D721Med (cell line): ENCODE data around the gene SURF6.

Experiments
- DNase-seq: peaks from one replicate; pipeline ENCODE4 v3.0.0; 2011; ENCODE audit warnings: low spot score; ENCODE audit not compliant: insufficient read length
- FAIRE-seq: peaks from 2 replicates; lab custom pipeline; 2011; peaks lifted over from hg19 to GRCh38; lab: Jason Lieb, UNC
- TF ChIP-seq, protein P1 (sequence below): IDR thresholded peaks from 2 replicates; pipeline ENCODE4 v1.5.1; 2012; ENCODE audit warnings: mild to moderate bottlenecking, control low read depth; ENCODE audit not compliant: insufficient read depth; ENCODE audit errors: missing control alignments

Gene SURF6

DNA sequence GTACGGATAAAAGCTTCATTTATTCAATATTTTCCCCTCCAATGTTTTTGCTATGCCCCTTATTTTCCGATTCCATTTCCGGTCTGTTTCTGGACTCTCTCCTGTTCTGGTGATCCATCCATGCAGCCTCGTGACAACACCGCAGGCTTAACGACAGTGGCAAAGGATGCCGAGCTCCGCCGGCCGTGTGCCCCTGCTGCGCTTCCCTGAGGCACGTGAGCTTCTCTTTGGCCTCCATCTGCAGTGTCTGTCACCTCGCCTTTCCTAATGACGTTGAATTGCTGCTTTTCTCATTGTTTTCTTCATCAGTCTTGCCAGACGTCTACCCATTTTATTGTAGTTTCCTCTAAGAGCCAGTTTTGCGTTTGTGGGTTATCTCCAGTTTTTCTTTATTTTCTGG, 28.7 kb downstream of the SURF6 start:
- no peak for DNase-seq
- no peak for FAIRE-seq
- TF ChIP-seq, protein P1, sequence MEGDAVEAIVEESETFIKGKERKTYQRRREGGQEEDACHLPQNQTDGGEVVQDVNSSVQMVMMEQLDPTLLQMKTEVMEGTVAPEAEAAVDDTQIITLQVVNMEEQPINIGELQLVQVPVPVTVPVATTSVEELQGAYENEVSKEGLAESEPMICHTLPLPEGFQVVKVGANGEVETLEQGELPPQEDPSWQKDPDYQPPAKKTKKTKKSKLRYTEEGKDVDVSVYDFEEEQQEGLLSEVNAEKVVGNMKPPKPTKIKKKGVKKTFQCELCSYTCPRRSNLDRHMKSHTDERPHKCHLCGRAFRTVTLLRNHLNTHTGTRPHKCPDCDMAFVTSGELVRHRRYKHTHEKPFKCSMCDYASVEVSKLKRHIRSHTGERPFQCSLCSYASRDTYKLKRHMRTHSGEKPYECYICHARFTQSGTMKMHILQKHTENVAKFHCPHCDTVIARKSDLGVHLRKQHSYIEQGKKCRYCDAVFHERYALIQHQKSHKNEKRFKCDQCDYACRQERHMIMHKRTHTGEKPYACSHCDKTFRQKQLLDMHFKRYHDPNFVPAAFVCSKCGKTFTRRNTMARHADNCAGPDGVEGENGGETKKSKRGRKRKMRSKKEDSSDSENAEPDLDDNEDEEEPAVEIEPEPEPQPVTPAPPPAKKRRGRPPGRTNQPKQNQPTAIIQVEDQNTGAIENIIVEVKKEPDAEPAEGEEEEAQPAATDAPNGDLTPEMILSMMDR: no peak

DNA sequence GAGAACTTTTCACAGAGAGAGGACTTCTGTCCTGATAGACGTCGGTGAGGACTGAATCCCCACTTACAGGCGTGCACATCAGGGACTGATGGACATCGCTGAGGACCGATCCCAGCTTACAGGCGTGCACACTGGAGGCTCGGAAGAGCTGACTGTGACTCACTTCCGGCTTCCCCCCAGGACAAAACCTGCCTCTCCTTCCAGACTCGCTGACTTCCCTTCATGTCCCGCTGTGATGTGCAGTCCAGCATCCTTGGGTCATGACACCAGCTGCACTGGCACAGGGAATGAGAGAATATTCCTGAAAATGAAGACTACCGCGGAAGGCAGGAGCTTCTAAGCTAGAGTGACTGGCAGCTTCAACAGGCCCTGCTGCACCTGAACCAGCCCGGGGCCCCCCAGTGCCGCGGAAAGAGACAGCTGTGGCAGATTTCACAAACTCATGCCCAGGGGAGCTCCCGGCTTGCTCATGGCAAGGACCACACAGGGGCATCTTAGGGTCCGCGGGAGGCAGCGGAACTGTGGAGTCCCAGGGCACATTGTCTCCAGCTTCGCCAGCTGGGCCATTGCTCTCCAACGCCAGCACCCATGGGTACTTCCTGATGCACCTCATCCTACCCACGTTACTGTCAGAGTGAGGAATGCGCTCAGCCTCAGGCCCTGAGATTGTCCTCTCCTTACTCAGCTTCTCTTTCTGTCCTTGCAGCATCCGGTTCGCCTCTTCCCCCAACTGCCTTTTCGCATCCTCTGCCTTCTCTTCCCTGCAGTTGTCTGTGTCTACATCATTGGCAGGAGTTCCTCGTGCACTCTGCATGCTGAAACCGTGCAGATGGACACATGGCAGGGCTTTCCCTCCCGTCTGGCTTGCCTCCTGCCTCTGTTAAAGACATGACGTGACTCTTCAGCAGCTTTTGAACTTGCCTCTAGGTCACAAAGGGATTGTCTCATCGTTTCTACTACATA, 29.5 kb downstream of the SURF6 start:
- FAIRE-seq (no peak), DNase-seq (no peak)
- TF ChIP-seq, protein P1: no peak

DNA sequence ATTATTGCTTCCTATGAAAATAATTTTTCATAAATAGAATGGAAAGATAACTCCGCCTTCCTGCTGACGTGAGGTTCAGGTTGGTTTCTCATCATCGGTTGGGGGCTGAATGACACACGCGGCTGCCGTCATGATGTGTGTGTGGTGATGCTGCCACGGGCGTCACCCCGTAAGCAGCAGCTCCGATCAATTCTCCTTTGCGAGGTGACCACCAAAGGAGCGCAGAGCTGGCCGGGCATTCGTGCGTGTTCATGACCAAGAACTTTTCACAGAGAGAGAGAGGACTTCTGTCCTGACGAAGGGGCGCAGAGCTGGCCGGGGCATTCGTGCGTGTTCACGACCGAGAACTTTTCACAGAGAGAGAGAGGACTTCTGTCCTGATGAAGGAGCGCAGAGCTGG, 30.3 kb downstream of the SURF6 start:
- FAIRE-seq (no peak), DNase-seq (no peak)
- TF ChIP-seq, protein P1: no peak

DNA sequence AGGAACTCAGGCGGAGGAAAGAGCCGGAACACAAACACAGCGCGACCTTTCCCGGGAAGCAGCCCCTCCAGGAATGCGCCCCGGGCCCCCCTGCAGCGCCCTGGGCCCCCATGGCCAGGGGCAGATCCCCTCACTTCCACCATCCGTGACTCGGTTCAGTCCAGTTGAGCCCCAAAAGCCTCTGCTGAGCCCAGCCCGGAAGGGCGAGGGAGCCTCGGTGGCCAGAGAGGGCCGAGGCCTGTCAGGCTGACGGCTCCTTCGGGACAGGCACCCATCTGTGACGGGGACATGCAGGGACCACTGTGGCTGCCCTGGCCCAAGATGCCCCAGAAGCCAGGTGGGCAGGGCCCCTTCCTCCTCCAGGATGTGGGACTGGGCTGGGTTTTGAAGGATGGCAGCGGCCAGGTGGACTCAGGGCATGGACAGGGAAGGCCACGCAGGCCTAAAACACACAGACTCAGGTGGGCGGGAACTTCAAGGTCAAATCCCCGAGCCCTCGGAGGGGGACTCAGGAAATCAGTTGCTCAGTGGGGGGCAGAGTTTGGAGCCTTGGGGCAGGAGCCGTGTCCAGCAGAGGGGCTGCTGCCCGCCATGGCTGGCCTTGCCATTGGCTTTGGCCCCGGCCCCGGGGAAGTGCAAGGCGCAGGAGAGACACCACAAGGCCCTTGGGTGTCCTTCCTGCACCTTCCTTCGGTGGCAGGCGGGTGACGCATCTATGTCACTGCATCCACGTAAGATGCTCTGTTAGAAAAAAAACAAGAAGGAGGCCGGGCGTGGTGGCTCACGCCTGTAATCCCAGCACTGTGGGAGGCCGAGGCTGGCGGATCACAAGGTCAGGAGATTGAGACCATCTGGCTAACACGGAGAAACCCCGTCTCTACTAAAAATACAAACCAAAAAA, 31.3 kb downstream of the SURF6 start:
- TF ChIP-seq, protein P1: no peak
- DNase-seq (no peak), FAIRE-seq (no peak)

DNA sequence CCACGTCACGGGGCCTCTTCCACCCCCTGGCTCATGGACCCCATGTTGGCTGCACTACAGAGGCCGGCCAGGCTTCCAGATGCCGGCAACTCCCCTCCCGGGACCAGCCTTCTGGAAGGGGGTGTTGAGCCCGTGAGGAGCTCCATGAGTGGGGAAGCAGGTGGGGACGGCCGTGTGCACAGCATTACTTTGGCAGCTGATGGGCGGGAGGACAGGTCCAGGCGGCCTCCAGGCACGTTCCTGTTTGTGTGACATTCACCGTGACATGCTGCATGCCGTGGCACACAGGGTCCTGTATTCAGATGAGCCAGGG, 31.9 kb downstream of the SURF6 start:
- TF ChIP-seq, protein P1: no peak
- no peak for FAIRE-seq
- DNase-seq: no peak

DNA sequence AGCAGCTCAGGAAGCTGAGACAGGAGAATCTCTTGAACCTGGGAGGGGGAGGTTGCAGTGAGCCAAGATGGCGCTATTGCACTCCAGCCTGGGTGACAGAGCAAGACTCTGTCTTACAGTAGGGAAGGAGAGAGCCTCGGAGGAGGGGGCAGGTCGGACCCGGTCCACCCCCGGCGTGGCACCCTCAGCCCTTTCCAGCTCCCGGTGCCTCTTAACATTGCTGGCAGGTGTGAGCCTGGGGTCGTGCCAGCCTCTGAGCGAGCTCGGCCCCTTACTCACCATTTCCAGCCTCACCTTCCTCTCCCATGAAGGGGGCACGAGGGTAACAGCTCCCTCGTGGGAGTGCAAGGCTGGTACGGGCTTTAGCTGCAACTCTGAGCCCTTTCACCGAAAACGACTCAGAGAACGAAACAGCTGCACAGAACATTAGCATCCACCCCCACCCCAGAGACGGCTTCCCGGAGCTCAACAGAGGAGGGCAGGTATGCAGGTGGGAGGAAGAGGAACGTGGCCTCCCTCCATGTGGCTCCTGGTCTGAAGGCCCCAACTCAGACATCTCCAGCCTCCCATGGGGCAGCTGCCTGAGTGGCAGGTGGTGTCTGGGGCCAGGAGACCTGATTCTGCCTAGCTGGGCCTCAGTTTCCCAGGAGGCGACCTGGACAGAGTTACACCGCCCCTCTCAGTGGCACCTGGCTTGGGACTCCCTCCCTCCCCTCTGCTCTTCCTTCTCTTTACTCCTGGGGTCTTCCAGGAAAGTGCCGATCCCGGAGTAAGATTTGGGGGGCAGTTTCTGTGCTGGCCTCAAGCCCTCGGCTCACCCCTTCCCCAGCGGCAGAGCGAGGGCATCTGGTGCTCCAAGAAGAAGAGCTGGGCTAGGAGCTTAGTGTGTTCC, 32.5 kb downstream of the SURF6 start:
- TF ChIP-seq, protein P1: no peak
- DNase-seq: no peak
- FAIRE-seq: no peak
